IMR-90 (cell line): Measurements from ENCODE around the gene FLNA. TPM values are rescaled to one million over a fixed set of nuclear protein-coding genes. Genes with fewer than 3 reads are reported as not detected.

Source experiments
- ATAC-seq: fragments of 200-7000 bp; cut with Tn5 transposase; 2 replicates; pipeline ENCODE4 v1.9.1; 2020; ENCODE audit warnings: low read depth, mild to moderate bottlenecking, moderate library complexity
- BruUV-seq: library from RNA; stranded (reverse); fragments of 400-500 nt; replicated peaks from 2 replicates; lab custom pipeline; 2021; lab: Mats Ljungman, UMichigan
- CTCF ChIA-PET: fragments of 300-600 bp; formaldehyde crosslinking; extraction: SDS; loops from one replicate; lab custom pipeline; 2021; ENCODE audit warnings: antibody characterized with exemption; lab: Yijun Ruan, JAX
- POLR2A ChIA-PET: fragments of 300-600 bp; sonication (Branson Sonifier 250); formaldehyde crosslinking; loops from one replicate; lab custom pipeline; 2022; ENCODE audit warnings: antibody characterized with exemption; ENCODE audit not compliant: unreplicated experiment; lab: Charles Lee
- DNase-seq: peaks from one replicate; pipeline ENCODE4 v3.0.0; 2013
- H2AFZ ChIP-seq: replicated peaks from 2 replicates; pipeline ENCODE3; 2013; ENCODE audit warnings: low read length, mild to moderate bottlenecking; ENCODE audit not compliant: poor library complexity
- H2AK5ac ChIP-seq: 2 replicates; pipeline ENCODE4 v1.6.1; 2013; ENCODE audit warnings: low read depth, low read length, inconsistent platforms
- H2AK9ac ChIP-seq: replicated peaks from 2 replicates; pipeline ENCODE3; 2013; ENCODE audit warnings: mild to moderate bottlenecking, low read depth, low read length, moderate library complexity; ENCODE audit not compliant: poor library complexity
- H2BK120ac ChIP-seq: 2 replicates; pipeline ENCODE4 v1.6.1; 2013; ENCODE audit warnings: low read depth, low read length, inconsistent platforms
- H2BK15ac ChIP-seq: 3 replicates; pipeline ENCODE4 v1.6.1; 2013; ENCODE audit warnings: low read depth, low read length, inconsistent platforms
- H2BK20ac ChIP-seq: 2 replicates; pipeline ENCODE4 v1.6.1; 2013; ENCODE audit warnings: low read depth, mild to moderate bottlenecking, inconsistent platforms, low read length, moderate library complexity
- H2BK5ac ChIP-seq: 2 replicates; pipeline ENCODE4 v1.6.1; 2013; ENCODE audit warnings: mild to moderate bottlenecking, low read depth, low read length, inconsistent platforms; ENCODE audit not compliant: poor library complexity, severe bottlenecking
- H3K14ac ChIP-seq: replicated peaks from 2 replicates; pipeline ENCODE4 v1.6.1; 2013; ENCODE audit warnings: low read depth, low read length, inconsistent platforms
- H3K18ac ChIP-seq: 2 replicates; pipeline ENCODE4 v1.6.1; 2013; ENCODE audit warnings: low read depth, low read length, control low read depth
- H3K23ac ChIP-seq: 2 replicates; pipeline ENCODE4 v1.6.1; 2013; ENCODE audit warnings: low read depth, low read length, inconsistent platforms
- H3K27ac ChIP-seq: 2 replicates; pipeline ENCODE4 v1.5.1; 2013; ENCODE audit warnings: mild to moderate bottlenecking, control low read depth, low read length; ENCODE audit not compliant: insufficient read depth
- H3K27me3 ChIP-seq: 2 replicates; pipeline ENCODE4 v1.6.1; 2013; ENCODE audit warnings: low read length; ENCODE audit not compliant: control insufficient read depth, insufficient read depth
- H3K36me3 ChIP-seq: 2 replicates; pipeline ENCODE4 v1.6.1; 2013; ENCODE audit warnings: low read length, mixed read lengths; ENCODE audit not compliant: control insufficient read depth, insufficient read depth
- H3K4ac ChIP-seq: 2 replicates; pipeline ENCODE4 v1.6.1; 2013; ENCODE audit warnings: low read depth, low read length, inconsistent platforms
- H3K4me1 ChIP-seq: 2 replicates; pipeline ENCODE4 v1.6.1; 2013; ENCODE audit warnings: low read length, mixed read lengths; ENCODE audit not compliant: control insufficient read depth, insufficient read depth
- H3K4me2 ChIP-seq: 2 replicates; pipeline ENCODE4 v1.6.1; 2013; ENCODE audit warnings: low read depth, mild to moderate bottlenecking, control low read depth, low read length, moderate library complexity
- H3K4me3 ChIP-seq: 2 replicates; pipeline ENCODE4 v1.5.1; 2013; ENCODE audit warnings: low read depth, mild to moderate bottlenecking, control low read depth, low read length, moderate library complexity; ENCODE audit not compliant: insufficient read depth
- H3K56ac ChIP-seq: 2 replicates; pipeline ENCODE4 v1.6.1; 2013; ENCODE audit warnings: low read length, inconsistent platforms; ENCODE audit not compliant: insufficient read depth; ENCODE audit errors: extremely low read depth
- H3K79me1 ChIP-seq, 2 experiments: 2 replicates each; pipeline ENCODE4 v1.6.1; 2013; ENCODE audit warnings: low read length in 2 of 2, inconsistent platforms in 1 of 2, low read depth in 1 of 2
- H3K9ac ChIP-seq: 2 replicates; pipeline ENCODE4 v1.6.1; 2013; ENCODE audit warnings: low read depth, low read length, control low read depth
- H3K9me1 ChIP-seq: 2 replicates; pipeline ENCODE4 v1.6.1; 2013; ENCODE audit warnings: low read length, inconsistent platforms; ENCODE audit not compliant: insufficient read depth
- H3K9me3 ChIP-seq: 2 replicates; pipeline ENCODE4 v1.6.1; 2013; ENCODE audit warnings: low read length; ENCODE audit not compliant: control insufficient read depth, insufficient read depth
- H4K20me1 ChIP-seq: 2 replicates; pipeline ENCODE4 v1.6.1; 2013; ENCODE audit warnings: low read length, inconsistent platforms; ENCODE audit not compliant: insufficient read depth
- H4K5ac ChIP-seq: 2 replicates; pipeline ENCODE4 v1.6.1; 2013; ENCODE audit warnings: mild to moderate bottlenecking, low read depth, low read length, control low read depth
- H4K8ac ChIP-seq, 2 experiments: 2 replicates each; pipeline ENCODE4 v1.6.1; 2013; ENCODE audit warnings: low read depth in 2 of 2, low read length in 2 of 2, control low read depth in 1 of 2, inconsistent platforms in 1 of 2
- H4K91ac ChIP-seq: 2 replicates; pipeline ENCODE4 v1.6.1; 2013; ENCODE audit warnings: low read depth, low read length, inconsistent platforms; ENCODE audit not compliant: insufficient read depth
- CTCF ChIP-seq: conservative IDR thresholded peaks from 2 replicates; pipeline ENCODE4 v1.5.1; 2012; ENCODE audit warnings: mild to moderate bottlenecking, low read depth, low read length, improper control_type of control experiment
- FOS ChIP-seq: fragments of 150-350 bp; IDR thresholded peaks from 2 replicates; pipeline ENCODE4 v1.6.1; 2016; ENCODE audit warnings: low read depth, low read length
- MAZ ChIP-seq: IDR thresholded peaks from 2 replicates; pipeline ENCODE4 v1.6.1; 2012; ENCODE audit warnings: low read depth, mild to moderate bottlenecking, low read length, improper control_type of control experiment, moderate library complexity, borderline replicate concordance
- NFE2L2 ChIP-seq: fragments of 150-350 bp; IDR thresholded peaks from 2 replicates; pipeline ENCODE4 v1.6.1; 2016; ENCODE audit warnings: low read depth, mild to moderate bottlenecking, low read length
- POLR2A ChIP-seq: IDR thresholded peaks from 2 replicates; pipeline ENCODE4 v1.6.1; 2012; ENCODE audit warnings: mild to moderate bottlenecking, low read depth, low read length
- RAD21 ChIP-seq: IDR thresholded peaks from 2 replicates; pipeline ENCODE4 v1.6.1; 2012; ENCODE audit warnings: low read length, improper control_type of control experiment
- whole genome bisulfite sequencing, 2 experiments: methylation state at CpG; one replicate each; pipeline versions ENCODE4 v1.1.5 to v1.1.7; 2013; ENCODE audit warnings: missing lambda C conversion rate in 2 of 2; ENCODE audit not compliant: insufficient read length in 1 of 2; ENCODE audit errors: extremely low coverage in 2 of 2; 5-methylcytosine and 5-hydroxymethylcytosine counted together
- dilution Hi-C: fragments of 300-500 bp; cut with HindIII; formaldehyde crosslinking; loops from one replicate; pipeline ENCODE4 v1.14.3; 2018; ENCODE audit warnings: low sequenced_read_pairs; ENCODE audit not compliant: unreplicated experiment
- in situ Hi-C: fragments of 300-500 bp; cut with MboI; formaldehyde crosslinking; loops from 3 replicates; pipeline ENCODE4 v1.14.3; 2019; ENCODE audit warnings: low sequenced_read_pairs, inconsistent platforms, mixed read lengths
- intact Hi-C: fragments of 100-400 bp; cut with micrococcal nuclease; formaldehyde crosslinking; loops from 2 replicates; pipeline ENCODE4 v1.10.0; 2022
- polyA plus RNA-seq, 3 experiments: library from polyadenylated mRNA; depleted of rRNA; stranded (reverse); fragments of >200 nt; gene quantifications; 2 replicates each; pipeline ENCODE4 v1.2.3, GENCODE V29; 2012; ENCODE audit warnings: low replicate concordance in 1 of 3
- total RNA-seq: library from RNA; depleted of rRNA; stranded (reverse); fragments of >200 nt; gene quantifications from 2 replicates; pipeline ENCODE4 v1.2.3, GENCODE V29; 2012

The FLNA gene
- total and polyA plus RNA-seq, 2 of the 4 experiments (the other 2 are of a cell fraction), result 1,356 to 1,357 TPM

GRCh38 chrX:154369449-154370299, 4.8 kb downstream of the FLNA start:
- 0 out of 3 replicates have a peak overlapping the region, but pooled peaks have one; percentile 1 for H2BK15ac ChIP-seq
- H4K91ac ChIP-seq, result peak overlapping the region; percentile 93
- peak overlapping the region; percentile 95 for H3K4me3 ChIP-seq
- H4K20me1 ChIP-seq, result peaks cover 64% of the 10 kb centered on the region
- no peak overlapping the region for H2BK20ac ChIP-seq
- in situ Hi-C loops, result no loop called here
- intact Hi-C loops, result loop anchor here (5.0 kb wide), 1 partner anchor 163 kb away; no protein-coding TSS in a partner anchor
- H2AFZ ChIP-seq, result peak overlapping the region; percentile 23
- H3K27me3 ChIP-seq, result no peaks in the 10 kb centered on the region
- dilution Hi-C loops, result no loop called here
- peak overlapping the region; percentile 95 for H2AK5ac ChIP-seq
- H2AK9ac ChIP-seq, result peak overlapping the region; percentile 100
- ChIA-PET CTCF (no interaction called here), POLR2A (interaction anchor here (0.6 kb wide), 3 partner anchors 9 to 924 kb away, joined by 3 read pairs; partner anchors contain the start of genes EMD and TREX2)
- peak overlapping the region; percentile 99 for H3K23ac ChIP-seq
- peak overlapping the region; percentile 99 for H3K27ac ChIP-seq
- H3K4ac ChIP-seq, result peak overlapping the region; percentile 98
- peaks cover 51% of the 10 kb centered on the region for H3K36me3 ChIP-seq
- H3K9me3 ChIP-seq, result no peaks in the 10 kb centered on the region
- H3K18ac ChIP-seq, result peak overlapping the region; percentile 75
- TF ChIP-seq POLR2A (peak; percentile 43; the same call in 1 of the 2 replicates), RAD21 (no peak), CTCF (no peak), FOS (peak; percentile 64), NFE2L2 (peak; percentile 70; the same call in 1 of the 2 replicates), MAZ (peak; percentile 97)
- H3K4me2 ChIP-seq, result peak overlapping the region; percentile 80
- H4K5ac ChIP-seq, result peak overlapping the region; percentile 88
- no peaks in the 10 kb centered on the region for H3K9me1 ChIP-seq
- H3K79me1 ChIP-seq, result peaks cover 0 to 13% of the 10 kb centered on the region in 2 experiments; a peak in 1 of 4 replicates
- no TSS peak for BruUV-seq
- peak overlapping the region; percentile 100 for H3K9ac ChIP-seq
- WGBS, 2 experiments, result 40% methylated on average over 1 of the region's 13 CpGs; no CpG with 5 or more reads in 1 of the 2 experiments
- H3K14ac ChIP-seq, result peak overlapping the region; percentile 92
- H4K8ac ChIP-seq, result peak overlapping the region; percentile 95 to 97
- DNase-seq (peak; percentile 95), ATAC-seq (peak; percentile 13)
- peak overlapping the region; percentile 99 for H3K56ac ChIP-seq
- H3K4me1 ChIP-seq, result peaks cover 7% of the 10 kb centered on the region
- peak overlapping the region; percentile 57 for H2BK120ac ChIP-seq
- H2BK5ac ChIP-seq, result peak overlapping the region; percentile 98
